DMS114 treated with DMSO at 0.1 percent for 48 hours (cell line): ENCODE measurements around the gene CLTA.
"Not testable (repeated sequence)": the region's sequence is repeated elsewhere in the genome, so short reads cannot be mapped to it uniquely, and the experiment has no call there.

Source experiments
- DNase-seq: peaks from one replicate; lab custom pipeline; 2025; ENCODE audit not compliant: unreplicated experiment; lab: John Stamatoyannopoulos, UW

The CLTA gene

DNA sequence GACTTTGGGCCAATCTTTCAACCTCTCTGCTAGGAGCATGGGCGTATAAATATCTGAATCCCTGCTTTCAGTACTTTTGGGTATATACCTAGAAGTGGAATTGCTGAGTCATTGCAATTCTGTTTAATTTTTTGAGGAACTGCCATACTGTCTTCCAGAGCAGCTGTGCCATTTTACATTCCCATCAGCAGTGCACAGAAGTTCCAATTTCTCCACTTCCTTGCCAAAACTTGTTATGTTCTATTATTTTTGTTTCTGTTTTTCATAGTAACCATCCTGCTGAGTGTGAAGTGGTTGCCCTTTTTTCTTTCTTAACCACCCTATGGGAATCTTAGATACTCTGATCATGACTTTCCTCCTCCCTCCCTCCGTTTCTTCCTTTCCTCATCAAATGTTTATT lies 32.6 kb upstream of the CLTA start:
- DNase-seq = no peak

- DNase-seq = no peak
These were observed 31.8 kb upstream of the CLTA start for GRCh38 chr9:36158917-36159316.

GRCh38 chr9:36159509-36159908 lies 31.2 kb upstream of the CLTA start:
- DNase-seq = not testable (repeated sequence)

DNA sequence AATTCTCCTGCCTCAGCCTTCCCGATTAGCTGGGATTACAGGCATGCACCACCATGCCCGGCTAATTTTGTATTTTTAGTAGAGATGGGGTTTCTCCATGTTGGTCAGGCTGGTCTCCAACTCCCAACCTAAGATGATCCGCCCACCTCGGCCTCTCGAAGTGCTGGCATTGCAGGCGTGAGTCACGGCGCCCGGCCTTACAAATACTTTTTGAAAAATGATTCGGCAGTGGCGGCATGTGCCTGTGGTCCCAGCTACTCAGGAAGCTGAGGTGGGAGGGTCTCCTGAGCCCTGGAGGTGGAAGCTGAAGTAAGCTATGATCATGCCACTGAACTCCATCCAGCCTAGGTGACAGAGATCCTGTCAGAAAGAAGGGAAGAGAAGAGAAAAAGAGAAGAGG lies 30.6 kb upstream of the CLTA start:
- DNase-seq = not testable (repeated sequence)

DNA sequence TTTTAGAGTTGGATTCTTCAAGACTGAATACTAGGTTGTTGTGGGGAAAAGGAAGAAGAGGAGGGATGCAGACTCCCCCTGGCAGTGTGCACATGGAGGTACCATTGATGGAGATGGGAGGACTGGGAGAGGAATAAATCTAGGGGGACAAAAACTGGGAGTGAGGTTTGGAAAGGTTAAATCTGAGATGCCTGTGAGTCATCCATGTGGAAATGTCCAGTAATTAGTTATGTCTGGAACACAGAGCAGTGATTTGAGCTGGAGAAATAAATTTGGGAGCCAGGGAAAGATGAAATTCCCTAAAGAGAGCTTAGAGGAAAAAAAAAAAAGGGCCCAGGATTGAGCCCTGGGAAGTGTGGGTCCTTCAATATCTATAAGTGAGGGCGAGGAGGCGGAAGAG lies 29.5 kb upstream of the CLTA start:
- no peak for DNase-seq

- DNase-seq = no peak
These were observed 28.4 kb upstream of the CLTA start for GRCh38 chr9:36162211-36162738.

DNA sequence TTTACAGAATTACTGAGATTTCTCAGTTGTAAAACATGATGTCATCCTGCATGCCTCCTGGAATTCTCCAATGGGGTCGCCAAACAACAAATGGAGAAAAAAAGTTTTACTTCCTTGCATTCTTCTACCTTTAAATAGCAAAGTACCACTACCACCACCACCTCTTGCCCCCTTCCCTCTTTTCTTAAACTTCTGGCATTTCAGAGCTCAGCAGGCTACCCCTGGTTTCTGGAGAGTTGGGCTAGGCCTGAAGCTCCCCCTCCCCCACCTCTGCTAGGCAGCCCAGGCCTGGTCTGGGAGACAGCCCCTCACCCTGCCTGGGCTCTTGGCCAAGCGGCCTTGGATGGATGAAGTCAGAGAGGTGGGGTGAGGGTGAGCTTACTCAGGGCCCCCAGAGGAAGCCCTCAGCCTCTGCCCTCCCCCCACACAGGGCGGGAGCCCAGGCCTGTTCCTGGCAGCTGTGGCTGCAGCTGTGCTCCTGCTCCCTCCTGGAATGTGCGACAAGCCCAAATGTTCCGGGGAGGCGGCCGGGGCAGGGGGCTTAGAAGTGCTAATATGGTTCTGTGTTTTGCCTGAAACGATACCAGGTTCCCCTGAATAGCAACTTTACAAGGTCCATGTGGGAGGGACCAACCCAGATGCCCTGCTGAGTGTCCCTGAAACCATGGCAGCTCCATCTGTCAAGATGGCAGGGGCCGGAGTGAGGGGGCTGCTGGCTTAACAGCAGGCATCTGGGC lies 27.5 kb upstream of the CLTA start:
- no peak for DNase-seq

- DNase-seq = no peak
These were observed 26.9 kb upstream of the CLTA start for GRCh38 chr9:36163786-36164170.

GRCh38 chr9:36164372-36164771 lies 26.3 kb upstream of the CLTA start:
- no peak for DNase-seq

- no peak for DNase-seq
These were observed 25.7 kb upstream of the CLTA start for GRCh38 chr9:36164989-36165388.

DNA sequence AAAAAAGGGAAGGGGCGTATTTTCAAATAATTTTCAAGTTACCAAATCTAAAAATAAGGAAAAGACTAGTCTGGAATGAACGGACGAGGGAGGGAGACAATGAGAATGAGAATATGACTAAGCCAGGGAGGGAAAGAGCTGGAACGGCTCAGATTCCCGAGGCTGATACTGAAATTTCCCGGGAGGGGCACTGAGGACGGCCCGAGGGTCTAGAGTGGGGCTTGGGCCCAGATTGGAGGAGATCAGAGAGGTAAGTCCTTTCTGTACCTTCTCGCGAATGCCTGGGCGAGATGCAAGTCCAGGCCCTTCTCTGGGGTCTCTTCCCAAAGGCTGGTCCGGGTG lies 24.9 kb upstream of the CLTA start:
- DNase-seq = no peak

- DNase-seq = peak; percentile 66
These were observed 24.4 kb upstream of the CLTA start for GRCh38 chr9:36166168-36166927.

DNA sequence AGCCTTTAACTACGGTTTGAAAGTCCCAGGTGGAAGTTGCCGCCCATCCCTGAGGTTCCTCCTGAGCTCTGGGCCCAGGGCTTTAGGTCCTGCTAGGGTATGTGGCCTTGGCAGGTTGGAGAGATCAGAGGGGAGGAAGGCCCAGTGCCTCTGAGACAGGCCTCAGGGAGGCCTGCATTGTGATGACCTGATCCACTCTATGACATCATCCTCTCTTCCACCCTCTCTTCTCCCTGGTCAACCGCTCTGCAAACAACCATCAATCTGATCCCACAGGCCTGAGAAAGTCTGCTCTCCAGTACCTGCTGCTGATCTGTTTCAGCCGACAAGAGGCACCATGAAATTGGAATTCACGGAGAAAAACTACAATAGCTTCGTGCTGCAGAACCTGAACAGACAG lies 21.6 kb upstream of the CLTA start, which contains the start of gene CCIN:
Gene CCIN (plus strand): TSS at position 223 of the 400 bp plus-strand sequence. CDS start 115 bp downstream, at position 338.
- DNase-seq = no peak

DNA sequence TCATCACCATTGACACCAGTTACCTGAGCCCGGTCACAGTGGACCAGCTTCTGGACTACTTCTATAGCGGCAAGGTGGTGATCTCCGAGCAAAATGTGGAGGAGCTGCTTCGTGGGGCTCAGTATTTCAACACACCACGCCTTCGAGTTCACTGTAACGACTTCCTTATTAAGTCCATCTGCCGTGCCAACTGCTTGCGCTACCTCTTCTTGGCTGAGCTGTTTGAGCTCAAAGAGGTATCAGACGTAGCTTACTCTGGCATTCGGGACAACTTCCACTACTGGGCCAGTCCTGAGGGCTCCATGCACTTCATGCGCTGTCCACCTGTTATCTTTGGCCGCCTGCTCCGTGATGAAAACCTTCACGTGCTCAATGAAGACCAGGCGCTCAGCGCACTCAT lies 21.0 kb upstream of the CLTA start:
- DNase-seq = no peak

DNA sequence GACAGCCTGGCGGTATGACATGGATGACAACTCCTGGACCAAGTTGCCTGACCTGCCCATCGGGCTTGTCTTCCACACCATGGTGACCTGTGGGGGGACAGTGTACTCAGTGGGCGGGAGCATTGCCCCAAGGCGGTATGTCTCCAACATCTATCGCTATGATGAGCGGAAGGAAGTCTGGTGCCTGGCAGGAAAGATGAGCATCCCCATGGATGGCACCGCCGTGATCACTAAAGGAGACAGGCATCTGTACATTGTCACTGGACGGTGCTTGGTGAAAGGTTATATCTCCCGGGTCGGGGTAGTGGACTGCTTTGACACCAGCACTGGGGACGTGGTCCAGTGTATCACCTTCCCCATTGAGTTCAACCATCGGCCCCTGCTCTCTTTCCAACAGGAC lies 20.2 kb upstream of the CLTA start:
- no peak for DNase-seq

DNA sequence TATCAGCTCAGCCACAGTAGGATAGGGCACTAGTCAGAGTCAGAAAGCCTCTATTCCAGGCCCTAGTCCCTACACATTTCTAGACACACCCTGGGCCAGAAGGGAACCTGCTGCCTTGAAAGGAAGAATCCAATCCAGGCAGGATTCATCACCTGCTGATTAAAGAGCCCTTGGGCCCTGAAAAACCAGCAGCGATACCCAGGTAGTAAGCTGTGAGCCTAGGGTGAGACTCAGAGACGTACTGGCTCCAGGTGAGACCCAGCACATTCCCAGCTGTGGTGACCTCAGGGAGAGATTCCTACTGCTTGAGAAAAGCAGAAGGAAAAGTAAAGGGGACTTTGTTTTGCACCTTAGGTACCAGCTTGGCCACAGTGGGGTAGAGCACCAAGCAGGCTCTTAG lies 16.9 kb upstream of the CLTA start:
- DNase-seq = no peak

GRCh38 chr9:36174271-36174670 lies 16.4 kb upstream of the CLTA start:
- DNase-seq = no peak

GRCh38 chr9:36174731-36175130 lies 16.0 kb upstream of the CLTA start:
- no peak for DNase-seq

DNA sequence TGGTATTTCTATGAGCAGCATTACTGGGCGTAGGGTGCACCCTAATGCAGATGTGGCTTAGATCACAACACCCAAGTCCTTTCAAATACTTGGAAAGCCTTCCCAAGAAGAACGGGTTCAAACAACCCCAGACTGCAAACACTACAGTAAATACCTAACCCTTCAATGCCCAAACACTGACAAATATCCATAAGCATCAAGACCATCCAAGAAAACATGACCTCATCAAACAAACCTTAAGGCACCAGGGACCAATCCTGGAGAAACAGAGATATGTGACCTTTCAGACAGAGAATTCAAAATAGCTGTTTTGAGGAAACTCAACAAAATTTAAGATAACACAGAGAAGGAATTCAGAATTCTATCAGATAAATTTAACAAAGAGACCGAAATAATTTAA lies 15.5 kb upstream of the CLTA start:
- not testable (repeated sequence) for DNase-seq

DNA sequence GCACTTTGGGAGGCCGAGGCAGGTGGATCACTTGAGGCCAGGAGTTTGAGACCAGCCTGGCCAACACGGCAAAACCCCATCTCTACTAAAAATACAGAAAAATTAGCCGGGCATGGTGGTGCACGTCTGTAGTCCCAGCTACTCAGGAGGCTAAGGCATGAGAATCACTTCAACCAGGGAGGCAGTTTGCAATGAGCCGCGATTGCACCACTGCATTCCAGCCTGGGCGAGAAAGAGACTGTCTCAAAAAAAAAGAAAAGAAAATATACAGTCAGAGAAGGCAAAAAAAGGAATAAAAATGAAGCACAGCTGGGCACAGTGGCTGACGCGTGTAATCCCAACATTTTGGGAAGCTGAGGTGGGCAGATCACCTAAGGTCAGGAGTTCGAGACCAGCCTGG lies 14.2 kb upstream of the CLTA start:
- not testable (repeated sequence) for DNase-seq

DNA sequence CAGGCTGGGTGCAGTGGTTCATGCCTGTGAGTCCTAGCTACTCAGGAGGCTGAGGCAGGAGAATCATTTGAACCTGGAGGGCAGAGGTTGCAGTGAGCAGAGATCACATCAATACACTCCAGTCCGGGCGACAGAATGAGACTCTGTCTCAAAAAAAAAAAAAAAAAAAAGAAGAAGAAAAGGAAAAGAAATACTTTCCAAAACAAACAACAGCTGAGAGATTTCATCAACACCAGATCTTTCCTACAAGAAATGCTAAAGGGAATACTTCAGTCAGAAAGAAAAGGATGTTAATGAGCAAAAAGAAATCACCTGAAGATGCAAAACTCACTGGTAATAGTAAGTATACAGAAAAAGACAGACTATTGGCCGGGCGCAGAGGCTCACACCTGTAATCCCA lies 13.2 kb upstream of the CLTA start:
- no peak for DNase-seq

- not testable (repeated sequence) for DNase-seq
These were observed 10.5 kb upstream of the CLTA start for GRCh38 chr9:36180243-36180642.
